Neural crest cell (in vitro differentiated cells): ENCODE measurements around the gene RTTN. TPM values are rescaled to one million over a fixed set of nuclear protein-coding genes. Genes with fewer than 3 reads are reported as not detected.

Experiments
- DNase-seq: peaks from one replicate; pipeline ENCODE4 v3.0.0; 2021; ENCODE audit warnings: low read depth, mixed read lengths, low spot score
- H3K27ac Mint-ChIP-seq: one replicate; pipeline ENCODE4 v1.8.0; 2021; ENCODE audit warnings: mild to moderate bottlenecking, mixed read lengths; ENCODE audit not compliant: unreplicated experiment
- H3K27me3 Mint-ChIP-seq: 2 replicates; pipeline ENCODE4 v1.8.0; 2021; ENCODE audit warnings: low read depth, mild to moderate bottlenecking, mixed read lengths
- H3K36me3 Mint-ChIP-seq: 2 replicates; pipeline ENCODE4 v1.8.0; 2021; ENCODE audit warnings: low read depth, mild to moderate bottlenecking, mixed read lengths
- H3K4me1 Mint-ChIP-seq: 2 replicates; pipeline ENCODE4 v1.8.0; 2021; ENCODE audit warnings: mixed read lengths
- H3K4me3 Mint-ChIP-seq: one replicate; pipeline ENCODE4 v1.8.0; 2021; ENCODE audit warnings: mild to moderate bottlenecking, mixed read lengths
- H3K9me3 Mint-ChIP-seq: 2 replicates; pipeline ENCODE4 v1.8.0; 2021; ENCODE audit warnings: mixed read lengths
- total RNA-seq: library from RNA; stranded (reverse); gene quantifications from 2 replicates; pipeline ENCODE4 v1.2.1, GENCODE V29; 2021
- TF ChIP-seq, protein P1 (sequence below): fragments of 200-600 bp; sonication (generic); conservative IDR thresholded peaks from 2 replicates; pipeline ENCODE4 v1.5.0; 2021; ENCODE audit warnings: antibody characterized with exemption, mild to moderate bottlenecking

RTTN gene
- total RNA-seq, 1 donor from 2014 or later, result 34.8 TPM

DNA sequence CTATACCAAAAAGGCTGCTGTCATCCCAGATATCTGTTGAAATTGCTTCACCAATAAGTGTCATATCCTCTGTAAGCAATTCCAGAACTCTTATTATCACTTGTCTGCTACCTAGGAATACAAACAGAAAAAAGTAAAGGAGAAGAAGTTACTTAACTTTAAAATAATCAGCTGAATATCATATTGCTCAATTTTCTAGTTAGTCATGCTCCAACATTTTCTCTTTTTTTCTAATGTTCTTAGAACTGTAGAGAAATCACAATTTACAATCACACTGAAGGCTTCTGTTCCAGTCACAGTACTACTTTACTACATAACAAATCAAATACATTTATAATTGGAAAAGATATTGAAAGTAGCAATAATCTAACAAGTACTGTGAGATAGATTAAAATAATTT is 17.4 kb downstream of the RTTN start:
- no peak for DNase-seq
- Mint-ChIP-seq H3K4me3 (no peak overlapping the region), H3K9me3 (peaks cover 5% of the 10 kb centered on the region), H3K27me3 (no peaks in the 10 kb centered on the region), H3K27ac (no peak overlapping the region), H3K4me1 (no peaks in the 10 kb centered on the region), H3K36me3 (peaks cover 28% of the 10 kb centered on the region)
- TF ChIP-seq, protein P1, sequence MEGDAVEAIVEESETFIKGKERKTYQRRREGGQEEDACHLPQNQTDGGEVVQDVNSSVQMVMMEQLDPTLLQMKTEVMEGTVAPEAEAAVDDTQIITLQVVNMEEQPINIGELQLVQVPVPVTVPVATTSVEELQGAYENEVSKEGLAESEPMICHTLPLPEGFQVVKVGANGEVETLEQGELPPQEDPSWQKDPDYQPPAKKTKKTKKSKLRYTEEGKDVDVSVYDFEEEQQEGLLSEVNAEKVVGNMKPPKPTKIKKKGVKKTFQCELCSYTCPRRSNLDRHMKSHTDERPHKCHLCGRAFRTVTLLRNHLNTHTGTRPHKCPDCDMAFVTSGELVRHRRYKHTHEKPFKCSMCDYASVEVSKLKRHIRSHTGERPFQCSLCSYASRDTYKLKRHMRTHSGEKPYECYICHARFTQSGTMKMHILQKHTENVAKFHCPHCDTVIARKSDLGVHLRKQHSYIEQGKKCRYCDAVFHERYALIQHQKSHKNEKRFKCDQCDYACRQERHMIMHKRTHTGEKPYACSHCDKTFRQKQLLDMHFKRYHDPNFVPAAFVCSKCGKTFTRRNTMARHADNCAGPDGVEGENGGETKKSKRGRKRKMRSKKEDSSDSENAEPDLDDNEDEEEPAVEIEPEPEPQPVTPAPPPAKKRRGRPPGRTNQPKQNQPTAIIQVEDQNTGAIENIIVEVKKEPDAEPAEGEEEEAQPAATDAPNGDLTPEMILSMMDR, result no peak

DNA sequence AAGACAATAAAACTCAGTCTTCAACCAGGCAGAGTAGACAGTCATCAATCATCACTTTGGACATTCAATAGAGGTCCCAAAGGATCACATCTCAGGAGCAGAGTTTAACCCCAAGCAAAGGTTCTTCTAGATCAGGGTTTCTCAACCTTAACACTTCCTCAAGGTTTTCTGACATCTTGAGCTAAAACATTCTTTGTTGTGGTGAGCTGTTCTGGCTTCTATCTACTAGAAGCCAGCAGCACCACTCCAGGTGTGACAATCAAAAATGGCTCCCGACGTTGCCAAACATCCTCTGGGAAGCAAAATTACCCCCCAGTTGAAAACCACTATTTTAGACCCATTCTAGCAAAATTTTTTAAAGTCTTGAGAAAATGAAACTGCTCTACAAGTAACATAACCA is 22.0 kb downstream of the RTTN start:
- no peak for DNase-seq
- Mint-ChIP-seq H3K4me1 (no peaks in the 10 kb centered on the region), H3K27ac (no peak overlapping the region), H3K36me3 (peaks cover 27% of the 10 kb centered on the region), H3K27me3 (no peaks in the 10 kb centered on the region), H3K4me3 (no peak overlapping the region), H3K9me3 (peaks cover 5% of the 10 kb centered on the region)
- TF ChIP-seq, protein P1, result no peak

DNA sequence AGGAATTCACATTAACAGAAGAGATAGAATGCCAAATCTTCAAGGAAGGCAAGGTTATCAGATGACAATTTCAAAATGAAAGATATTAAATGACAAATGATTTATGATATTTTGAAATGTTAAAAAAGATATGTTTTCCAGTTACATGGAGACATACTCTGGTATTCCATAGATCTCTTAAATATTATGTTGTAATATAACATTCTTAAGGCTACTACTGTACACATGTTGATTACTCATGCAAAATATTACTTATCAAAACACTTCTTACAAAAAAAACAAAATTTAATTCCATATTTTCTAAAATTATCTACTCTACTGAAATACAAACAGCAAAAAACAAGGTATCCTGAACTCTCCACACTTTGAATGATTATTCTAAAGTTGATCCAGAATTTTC is 22.9 kb downstream of the RTTN start:
- Mint-ChIP-seq H3K27ac (no peak overlapping the region), H3K36me3 (peaks cover 27% of the 10 kb centered on the region), H3K9me3 (peaks cover 5% of the 10 kb centered on the region), H3K4me1 (no peaks in the 10 kb centered on the region), H3K4me3 (no peak overlapping the region), H3K27me3 (no peaks in the 10 kb centered on the region)
- no peak for DNase-seq
- TF ChIP-seq, protein P1, result no peak

DNA sequence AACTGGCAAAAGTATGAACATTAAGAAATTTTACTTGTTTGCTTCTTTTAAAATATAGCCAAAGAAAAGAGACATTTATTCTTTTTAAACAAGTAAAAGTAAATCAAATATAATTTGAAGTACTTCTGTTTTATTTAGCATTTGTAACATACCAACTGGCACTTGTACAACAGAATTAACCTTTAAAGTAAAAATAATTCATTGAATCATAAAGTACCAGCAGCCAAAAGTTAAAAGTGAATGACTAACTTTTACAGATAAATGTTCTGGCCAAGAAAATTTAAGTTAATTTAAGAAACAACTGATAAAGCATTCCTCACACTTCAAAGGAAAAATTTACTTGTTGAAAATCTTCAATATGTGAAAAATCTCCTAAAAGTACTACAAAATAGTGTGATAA is 23.8 kb downstream of the RTTN start:
- Mint-ChIP-seq H3K36me3 (peaks cover 24% of the 10 kb centered on the region), H3K4me1 (no peaks in the 10 kb centered on the region), H3K27me3 (no peaks in the 10 kb centered on the region), H3K4me3 (no peak overlapping the region), H3K27ac (no peak overlapping the region), H3K9me3 (peaks cover 5% of the 10 kb centered on the region)
- DNase-seq, result no peak
- TF ChIP-seq, protein P1, result no peak

DNA sequence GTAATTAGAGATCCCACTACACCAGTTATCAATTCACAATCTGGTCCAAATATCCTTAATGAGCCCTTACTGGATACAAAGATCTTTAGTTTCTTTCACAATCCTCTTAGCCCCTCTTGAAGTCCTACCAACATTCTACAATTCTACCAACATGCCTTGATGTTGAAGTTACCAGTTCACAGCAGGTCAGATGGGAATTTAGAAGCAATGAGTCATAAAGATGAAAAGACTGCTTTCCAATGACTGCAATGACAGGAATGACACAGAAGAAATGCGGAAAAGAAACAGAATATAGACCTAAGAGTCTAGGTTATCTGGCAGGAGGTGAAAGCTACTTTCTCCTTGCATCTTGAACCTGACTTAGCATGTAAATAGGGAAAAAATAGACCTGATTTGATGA is 24.5 kb downstream of the RTTN start:
- Mint-ChIP-seq H3K27ac (no peak overlapping the region), H3K4me3 (no peak overlapping the region)
- TF ChIP-seq, protein P1, result no peak

DNA sequence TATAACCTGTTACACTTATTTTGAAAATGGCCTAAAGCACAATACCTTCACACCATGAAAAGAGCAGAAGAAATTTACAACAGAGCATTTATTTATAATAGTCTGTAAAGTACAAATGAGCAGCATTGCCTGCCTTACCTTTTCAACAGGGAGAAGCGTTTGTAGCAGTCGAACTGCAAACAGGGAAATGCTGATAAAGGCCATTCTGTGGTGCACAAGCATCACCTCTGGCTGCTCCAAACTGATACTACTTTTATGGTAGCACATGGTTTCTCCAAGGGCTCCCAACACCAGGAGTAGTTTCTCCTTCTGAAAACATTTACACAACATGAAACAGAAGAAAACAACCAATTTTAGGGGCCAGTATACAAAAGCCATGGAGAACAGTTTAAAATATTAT is 28.9 kb downstream of the RTTN start:
- TF ChIP-seq, protein P1, result no peak
- Mint-ChIP-seq H3K36me3 (no peaks in the 10 kb centered on the region), H3K27me3 (no peaks in the 10 kb centered on the region), H3K9me3 (no peaks in the 10 kb centered on the region), H3K4me3 (no peak overlapping the region), H3K27ac (no peak overlapping the region), H3K4me1 (no peaks in the 10 kb centered on the region)
- DNase-seq, result no peak

More for the DNA sequence above, 24.5 kb downstream of the RTTN start:
- no peaks in the 10 kb centered on the region for H3K27me3 Mint-ChIP-seq
- no peaks in the 10 kb centered on the region for H3K9me3 Mint-ChIP-seq
- DNase-seq, result no peak
- H3K4me1 Mint-ChIP-seq, result no peaks in the 10 kb centered on the region
- H3K36me3 Mint-ChIP-seq, result peaks cover 17% of the 10 kb centered on the region
